Measurements from ENCODE around the gene NHEJ1. TPM values are rescaled to one million over a fixed set of nuclear protein-coding genes. Genes with fewer than 3 reads are reported as not detected.

Gene NHEJ1
- total RNA-seq, 1 experiment from 2014 or later: 16.4 TPM

- H2AFZ ChIP-seq (ENCODE audit: low read depth, low read length, poor library complexity, severe bottlenecking): no peak overlapping the region
- no peak overlapping the region for H3K27ac ChIP-seq (ENCODE audit: low read depth, low read length)
- H3K4me1 ChIP-seq (ENCODE audit: control insufficient read depth in 1 of 2, insufficient read depth in 2 of 2, low read length in 2 of 2): no peaks in the 10 kb centered on the region
- no peaks in the 10 kb centered on the region for H3K9me3 ChIP-seq (ENCODE audit: control insufficient read depth in 1 of 2, insufficient read depth in 1 of 2, low read depth in 1 of 2, low read length in 2 of 2)
- no peaks in the 10 kb centered on the region for H3K79me2 ChIP-seq (ENCODE audit: insufficient read depth, low read length)
- ChIA-PET RAD21 (ENCODE audit: low non-redundant PET in 1 of 2, low total read pairs in 2 of 2, uncharacterized antibody in 2 of 2, unreplicated experiment in 2 of 2) (no interaction called here), CTCF (interaction anchor here (1.8 kb wide), 2 partner anchors 9 to 23 kb away, joined by 10 to 14 read pairs; no protein-coding TSS in a partner anchor), POLR2A (no interaction called here)
- TF ChIP-seq CEBPB (IDR thresholded peaks at IDR 0.05; ENCODE audit: low read depth) (no peak), SP1 (IDR thresholded peaks at IDR 0.05; ENCODE audit: low read depth) (no peak), SRF (IDR thresholded peaks at IDR 0.05; ENCODE audit: low read depth) (no peak), CBX3 (IDR thresholded peaks at IDR 0.05; ENCODE audit: low read depth) (no peak), TCF7L2 (IDR thresholded peaks at IDR 0.05; ENCODE audit: borderline replicate concordance, extremely low read depth, insufficient read depth, insufficient read length) (no peak), POLR2AphosphoS5 (IDR thresholded peaks at IDR 0.05; ENCODE audit: low read depth, low read length) (no peak), REST (IDR thresholded peaks at IDR 0.05; ENCODE audit: low read depth) (no peak), CTCF (IDR thresholded peaks at IDR 0.05 in 2 of 3, conservative IDR thresholded peaks at IDR 0.05 in 1 of 3; ENCODE audit: borderline replicate concordance in 1 of 3, insufficient read depth in 1 of 3, low read depth in 2 of 3, low read length in 2 of 3) (no peak), ZNF274 (IDR thresholded peaks at IDR 0.05; ENCODE audit: low read depth, low read length) (no peak), FOSL1 (IDR thresholded peaks at IDR 0.05; ENCODE audit: low read depth) (no peak), ZFX (IDR thresholded peaks at IDR 0.05) (no peak), ELF1 (IDR thresholded peaks at IDR 0.05; ENCODE audit: borderline replicate concordance, low read depth) (no peak), RAD21 (IDR thresholded peaks at IDR 0.05; ENCODE audit: low read depth) (no peak), YY1 (IDR thresholded peaks at IDR 0.05; ENCODE audit: extremely low read depth, insufficient replicate concordance, low read depth, low read length) (no peak), SIN3A (IDR thresholded peaks at IDR 0.05; ENCODE audit: low read depth) (no peak), EGR1 (IDR thresholded peaks at IDR 0.05; ENCODE audit: low read depth) (no peak), JUND (IDR thresholded peaks at IDR 0.05) (no peak)
- TF ChIP-seq, protein P1, sequence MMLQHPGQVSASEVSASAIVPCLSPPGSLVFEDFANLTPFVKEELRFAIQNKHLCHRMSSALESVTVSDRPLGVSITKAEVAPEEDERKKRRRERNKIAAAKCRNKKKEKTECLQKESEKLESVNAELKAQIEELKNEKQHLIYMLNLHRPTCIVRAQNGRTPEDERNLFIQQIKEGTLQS (IDR thresholded peaks at IDR 0.05): no peak
- TF ChIP-seq, protein P2, sequence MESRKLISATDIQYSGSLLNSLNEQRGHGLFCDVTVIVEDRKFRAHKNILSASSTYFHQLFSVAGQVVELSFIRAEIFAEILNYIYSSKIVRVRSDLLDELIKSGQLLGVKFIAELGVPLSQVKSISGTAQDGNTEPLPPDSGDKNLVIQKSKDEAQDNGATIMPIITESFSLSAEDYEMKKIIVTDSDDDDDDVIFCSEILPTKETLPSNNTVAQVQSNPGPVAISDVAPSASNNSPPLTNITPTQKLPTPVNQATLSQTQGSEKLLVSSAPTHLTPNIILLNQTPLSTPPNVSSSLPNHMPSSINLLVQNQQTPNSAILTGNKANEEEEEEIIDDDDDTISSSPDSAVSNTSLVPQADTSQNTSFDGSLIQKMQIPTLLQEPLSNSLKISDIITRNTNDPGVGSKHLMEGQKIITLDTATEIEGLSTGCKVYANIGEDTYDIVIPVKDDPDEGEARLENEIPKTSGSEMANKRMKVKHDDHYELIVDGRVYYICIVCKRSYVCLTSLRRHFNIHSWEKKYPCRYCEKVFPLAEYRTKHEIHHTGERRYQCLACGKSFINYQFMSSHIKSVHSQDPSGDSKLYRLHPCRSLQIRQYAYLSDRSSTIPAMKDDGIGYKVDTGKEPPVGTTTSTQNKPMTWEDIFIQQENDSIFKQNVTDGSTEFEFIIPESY (IDR thresholded peaks at IDR 0.05; ENCODE audit: extremely low read depth, insufficient replicate concordance, low read length): no peak
- TF ChIP-seq, protein P3, sequence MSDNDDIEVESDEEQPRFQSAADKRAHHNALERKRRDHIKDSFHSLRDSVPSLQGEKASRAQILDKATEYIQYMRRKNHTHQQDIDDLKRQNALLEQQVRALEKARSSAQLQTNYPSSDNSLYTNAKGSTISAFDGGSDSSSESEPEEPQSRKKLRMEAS (IDR thresholded peaks at IDR 0.05): no peak
- intact Hi-C loops (cut with micrococcal nuclease): no loop called here
- no TSS peak for BruUV-seq (replicated peaks)
- H3K4me2 ChIP-seq (ENCODE audit: low read length): no peak overlapping the region
- no peak overlapping the region for H3K4me3 ChIP-seq (replicated peaks in 1 of 2; ENCODE audit: low read depth in 1 of 2, low read length in 2 of 2)
- no peaks in the 10 kb centered on the region; a peak in 1 of 4 replicates for H3K36me3 ChIP-seq (ENCODE audit: control insufficient read depth in 1 of 2, insufficient read depth in 2 of 2, low read length in 2 of 2)
- H3K9me2 ChIP-seq (ENCODE audit: insufficient read depth): no peaks in the 10 kb centered on the region
- no peaks in the 10 kb centered on the region for H4K20me1 ChIP-seq (ENCODE audit: insufficient read depth)
- ATAC-seq: no peak
- H3K27me3 ChIP-seq (ENCODE audit: insufficient read depth, low read length): no peaks in the 10 kb centered on the region
- DNase-seq (ENCODE audit: low read depth, low spot score): no peak
- no peak overlapping the region for H3K9ac ChIP-seq (ENCODE audit: low read length)
Observed at GRCh38 chr2:219081096-219081495, 79.5 kb downstream of the NHEJ1 start.

All from HCT116 (cell line).